ENCODE data around the gene MNDA.

- TF ChIP-seq CTCF (IDR thresholded peaks at IDR 0.05; ENCODE audit: low read depth, low read length, poor library complexity, severe bottlenecking) (no peak), EZH2phosphoT487 (IDR thresholded peaks at IDR 0.05; ENCODE audit: borderline replicate concordance, low read length) (no peak)
These were observed 12.6 kb upstream of the MNDA start for GRCh38 chr1:158818560-158818959.

All from DOHH2 (cell line).